ENCODE data around the gene RAP2A.

Gene RAP2A

DNA sequence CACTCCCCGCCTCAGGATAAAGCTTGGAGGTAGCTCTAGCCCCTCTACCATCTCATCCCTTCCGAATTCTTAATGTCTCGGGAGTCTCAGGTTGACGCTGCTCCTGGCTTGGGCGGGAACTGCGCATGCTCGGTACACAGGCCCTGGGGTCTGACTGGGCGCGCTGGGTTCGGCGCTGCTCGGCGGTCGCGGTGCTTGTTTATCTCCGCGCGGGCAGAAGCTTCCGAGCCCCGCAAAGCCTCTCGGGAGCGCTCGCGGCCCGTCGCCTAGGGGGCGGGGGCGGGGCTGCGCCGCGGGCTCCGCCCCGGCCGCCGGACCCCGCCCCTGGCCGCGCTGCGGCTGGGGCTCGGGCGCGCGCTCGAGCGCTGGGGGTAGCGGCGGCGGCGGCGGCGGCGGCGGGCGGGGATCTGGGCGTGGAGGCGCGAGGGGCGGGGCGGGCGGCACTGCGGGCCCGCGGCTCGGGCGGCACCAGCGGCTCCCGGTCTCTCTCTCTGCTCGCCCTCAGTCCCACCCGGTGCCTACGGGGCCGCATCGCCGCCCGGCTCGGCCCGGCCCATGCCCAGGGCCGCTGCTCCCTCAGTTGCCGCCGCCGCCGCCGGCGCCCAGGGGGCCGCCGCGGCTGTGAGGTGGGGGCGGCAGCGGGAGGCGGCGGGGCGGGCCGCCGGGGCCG, at the start of gene RAP2A:
Gene RAP2A, plus strand, starts transcription at position 443 of the 670 bp plus-strand sequence. CDS start 302 bp downstream, outside the sequence.
- peak; percentile 52 to 63 for DNase-seq

GRCh38 chr13:97384371-97384770, 49.6 kb upstream of the RAP2A start:
- DNase-seq = no peak

DNA sequence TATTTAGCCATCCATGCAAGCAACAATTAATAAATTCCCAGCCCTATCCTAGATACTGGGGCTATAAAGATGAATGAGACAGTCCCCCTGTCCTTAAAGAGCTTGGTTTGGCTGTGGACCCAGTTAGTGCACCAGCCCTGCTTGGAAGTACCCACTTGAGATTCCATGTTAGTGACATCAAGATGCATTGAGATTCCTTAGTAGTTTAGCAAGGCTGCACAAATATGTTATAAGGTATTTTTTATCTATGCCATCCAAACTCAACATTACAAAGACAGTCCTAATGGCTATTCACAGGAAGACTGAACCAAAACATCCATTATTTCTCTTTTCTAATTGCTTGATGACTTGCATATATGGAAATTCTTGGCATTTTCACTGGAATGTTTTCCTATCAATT, 48.8 kb upstream of the RAP2A start:
- no peak for DNase-seq

DNA sequence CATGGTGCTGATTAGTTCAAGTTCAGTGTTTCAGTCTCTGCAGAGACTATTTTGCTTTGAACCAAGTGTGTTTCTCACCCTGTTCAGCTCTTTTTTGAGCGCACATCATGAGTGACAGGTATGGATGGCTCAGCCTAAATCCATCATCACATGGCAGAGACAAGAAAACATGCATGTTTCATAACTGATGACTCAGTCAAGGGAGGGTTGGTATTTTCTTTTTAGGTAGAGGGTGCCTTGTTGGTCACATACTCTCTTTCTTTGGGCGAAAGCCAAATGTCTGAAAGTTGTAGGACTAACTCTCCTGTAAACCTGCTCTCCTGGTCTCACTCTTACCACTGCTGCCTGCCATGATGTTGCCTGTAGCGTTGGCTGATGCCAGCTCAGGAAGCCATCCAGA, 48.1 kb upstream of the RAP2A start:
- no peak for DNase-seq

GRCh38 chr13:97386801-97387484, 47.0 kb upstream of the RAP2A start:
- DNase-seq = no peak

DNA sequence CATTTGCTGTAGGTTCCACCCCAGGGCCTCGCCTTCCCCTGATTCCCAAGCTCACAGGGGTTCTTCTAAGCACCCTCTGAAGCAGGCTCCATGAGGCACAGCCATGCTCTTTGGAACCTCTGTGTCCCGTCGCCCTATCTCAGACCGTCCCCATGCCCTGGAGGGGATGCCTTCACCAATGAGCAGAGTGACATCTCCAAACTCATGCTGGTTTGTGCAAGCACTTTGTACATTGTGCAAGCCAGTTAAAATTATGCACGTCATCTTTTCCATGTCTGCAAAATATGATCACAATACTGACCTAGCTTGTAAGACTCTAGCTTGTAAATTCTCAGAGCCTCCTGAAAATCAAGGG, 46.5 kb upstream of the RAP2A start:
- no peak for DNase-seq

GRCh38 chr13:97387890-97388289, 46.1 kb upstream of the RAP2A start:
- no peak for DNase-seq

GRCh38 chr13:97388373-97388772, 45.6 kb upstream of the RAP2A start:
- DNase-seq = no peak

DNA sequence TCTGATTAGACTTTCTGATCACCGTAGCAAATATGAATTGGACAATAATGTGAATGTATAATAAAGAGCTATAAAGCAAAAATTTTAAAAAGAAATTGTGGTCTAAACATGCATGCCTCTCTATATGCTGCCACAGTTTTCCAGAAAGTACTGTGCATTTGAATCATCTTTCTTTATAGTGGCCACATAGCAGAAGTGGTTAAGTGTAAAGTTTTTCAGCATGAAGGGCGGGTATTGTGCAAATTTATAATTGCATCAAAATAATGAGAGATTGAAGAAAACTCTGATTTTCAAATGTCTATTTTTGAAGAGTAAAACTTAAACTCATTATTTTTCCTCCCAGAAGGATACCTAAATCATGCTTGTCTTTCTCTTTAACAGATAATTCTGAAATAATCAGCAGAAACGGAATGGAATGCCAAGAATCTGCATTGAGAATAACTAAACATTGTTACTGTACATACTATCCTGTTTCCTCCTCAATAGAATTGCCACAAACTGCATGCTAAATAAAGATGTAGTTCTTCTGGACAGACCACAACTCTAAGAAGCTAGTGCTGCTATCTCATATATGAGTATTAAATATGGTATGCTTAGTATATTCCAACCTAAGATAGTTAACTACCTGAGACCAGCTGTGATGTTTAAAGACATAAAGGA, 42.9 kb upstream of the RAP2A start:
- DNase-seq = no peak

DNA sequence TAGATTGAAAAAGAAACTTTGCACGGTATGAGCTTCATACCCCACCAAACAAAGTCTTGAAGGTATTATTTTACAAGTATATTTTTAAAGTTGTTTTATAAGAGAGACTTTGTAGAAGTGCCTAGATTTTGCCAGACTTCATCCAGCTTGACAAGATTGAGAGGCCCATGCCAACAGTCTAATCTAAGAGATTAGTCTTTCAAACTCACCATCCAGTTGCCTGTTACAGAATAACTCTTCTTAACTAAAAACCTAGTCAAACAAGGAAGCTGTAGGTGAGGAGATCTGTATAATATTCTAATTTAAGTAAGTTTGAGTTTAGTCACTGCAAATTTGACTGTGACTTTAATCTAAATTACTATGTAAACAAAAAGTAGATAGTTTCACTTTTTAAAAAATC, 41.9 kb upstream of the RAP2A start:
- no peak for DNase-seq

DNA sequence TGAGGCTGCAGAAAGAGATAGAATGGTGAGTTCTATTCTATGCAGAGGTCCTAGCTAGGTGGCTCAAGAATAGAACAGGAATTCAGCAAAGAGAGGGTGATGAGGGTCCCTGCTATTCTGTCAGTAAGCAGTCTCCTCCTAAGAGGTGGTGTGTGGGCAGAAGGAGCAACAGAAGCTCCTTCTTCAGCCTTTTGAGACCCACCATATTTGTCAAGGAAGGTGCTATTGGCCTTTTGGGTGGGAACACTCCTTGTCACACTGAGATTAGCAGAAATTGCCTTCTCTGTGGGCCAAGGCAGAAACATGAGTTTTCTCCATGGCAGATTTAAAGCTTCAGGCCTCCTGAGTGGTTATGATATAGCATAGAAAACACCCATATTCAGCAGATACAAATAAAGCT, 39.4 kb upstream of the RAP2A start:
- no peak for DNase-seq

- no peak for DNase-seq
These were observed 38.4 kb upstream of the RAP2A start for GRCh38 chr13:97395447-97396136.

DNA sequence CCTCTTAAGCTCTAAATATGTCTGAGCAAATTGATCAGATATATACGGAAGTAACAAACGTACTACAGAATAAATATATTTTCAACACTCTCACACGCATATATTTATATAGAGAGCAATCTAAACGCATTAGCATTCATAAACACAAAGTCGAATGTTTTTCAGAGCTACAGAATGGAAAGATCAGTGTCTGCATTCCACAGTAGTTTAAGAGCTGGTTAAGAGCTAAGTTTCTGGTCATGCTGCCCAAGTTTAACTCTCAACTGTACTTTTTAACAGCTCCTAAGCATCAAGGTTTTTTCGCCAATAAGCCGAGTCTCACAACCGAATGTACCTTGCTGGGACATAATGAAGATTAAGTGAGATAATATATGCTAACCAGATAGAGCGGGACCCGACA, 36.7 kb upstream of the RAP2A start:
- DNase-seq = no peak

GRCh38 chr13:97401421-97401820, 32.5 kb upstream of the RAP2A start:
- DNase-seq = no peak

DNA sequence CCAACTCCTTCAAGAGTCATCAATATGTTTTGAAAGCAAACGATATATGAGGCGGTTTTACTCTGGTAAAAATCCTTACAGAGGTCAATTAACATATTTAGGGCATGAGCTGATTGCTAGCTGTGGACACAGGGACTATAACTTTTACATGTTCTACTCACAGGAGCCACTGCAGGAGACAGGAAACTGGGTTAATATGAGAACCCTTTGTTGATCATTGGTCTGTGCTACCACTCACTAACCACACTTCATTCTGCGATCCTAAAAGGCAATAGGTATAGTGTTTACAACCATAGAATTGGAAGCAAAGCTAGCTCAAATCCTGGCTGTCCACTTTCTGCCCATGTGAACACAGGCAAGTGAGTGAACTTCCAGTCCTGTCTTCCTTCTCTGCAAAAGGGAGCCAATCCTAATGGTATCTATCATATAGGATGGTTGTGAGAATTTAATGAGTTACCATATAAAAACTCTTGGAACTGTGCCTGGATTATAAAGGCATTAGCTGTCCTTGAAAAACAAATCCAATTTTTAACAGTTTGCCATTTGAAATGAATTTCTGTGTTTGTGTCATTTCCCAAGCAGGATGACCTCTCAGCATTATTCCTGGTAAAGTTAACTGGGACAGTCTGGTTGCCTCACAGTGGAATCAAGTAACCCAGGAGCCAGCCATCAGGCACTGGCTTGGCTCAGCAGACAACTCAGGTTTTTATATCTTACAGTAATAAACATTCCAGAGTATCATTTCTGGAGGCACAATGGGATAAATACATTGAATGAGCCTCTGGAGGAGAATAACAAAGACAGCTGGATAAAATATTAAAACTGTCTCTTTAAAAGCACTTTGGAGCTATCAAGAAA, 29.8 kb upstream of the RAP2A start:
- no peak for DNase-seq

GRCh38 chr13:97407540-97407939, 26.4 kb upstream of the RAP2A start:
- DNase-seq = no peak

- DNase-seq = no peak
These were observed 25.0 kb upstream of the RAP2A start for GRCh38 chr13:97408938-97409337.

DNA sequence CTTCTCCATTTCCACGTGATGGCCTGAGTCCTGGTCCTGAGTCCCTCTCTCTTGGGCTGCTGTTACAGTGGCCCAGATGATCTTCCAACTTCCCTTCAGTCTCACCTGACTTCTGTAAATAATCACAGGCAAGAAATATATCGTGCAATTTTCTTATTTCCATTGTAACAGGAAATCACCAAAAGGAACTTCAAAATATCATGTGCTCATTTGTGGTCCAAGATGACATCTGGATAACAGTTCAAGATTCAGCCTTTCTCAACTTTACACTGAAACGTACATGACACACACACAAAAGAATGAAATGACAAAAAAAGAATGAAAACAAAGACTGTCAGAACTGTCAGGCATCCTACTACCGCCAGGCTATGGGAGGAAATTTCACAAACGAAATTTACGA, 22.0 kb upstream of the RAP2A start:
- no peak for DNase-seq

DNA sequence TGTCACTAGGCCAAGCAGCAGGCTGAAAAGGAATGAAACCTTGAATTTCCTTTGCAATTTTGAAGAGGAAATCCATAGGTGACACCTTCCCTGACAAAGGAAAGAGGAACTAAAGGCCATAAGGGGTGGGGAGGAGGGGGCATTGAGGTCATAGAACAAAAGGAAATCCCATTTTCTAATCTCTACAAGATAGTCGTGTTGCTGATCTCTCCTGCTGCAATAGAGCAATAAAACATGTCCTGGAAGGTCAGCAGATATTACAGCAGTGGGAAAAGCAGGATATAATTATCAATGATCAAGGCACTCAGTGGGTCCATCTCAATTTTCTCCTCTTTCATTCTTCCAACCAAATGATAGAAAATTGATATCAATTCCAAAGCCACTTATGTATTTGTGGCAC, 20.3 kb upstream of the RAP2A start:
- DNase-seq = no peak

GRCh38 chr13:97414392-97414791, 19.6 kb upstream of the RAP2A start:
- DNase-seq = no peak

- DNase-seq = no peak
These were observed 16.3 kb upstream of the RAP2A start for GRCh38 chr13:97417698-97418097.

- DNase-seq = no peak
These were observed 11.6 kb upstream of the RAP2A start for GRCh38 chr13:97422118-97423054.

Data from SW 1271 (cell line).